Measurements from ENCODE around the gene PSME3IP1.
"Not testable (repeated sequence)": the region's sequence is repeated elsewhere in the genome, so short reads cannot be mapped to it uniquely, and the experiment has no call there.

The PSME3IP1 gene

GRCh38 chr16:57123216-57123973 is 62.4 kb downstream of the PSME3IP1 start:
- DNase-seq: no peak

- no peak for DNase-seq
Observed at GRCh38 chr16:57118461-57119084, 67.3 kb downstream of the PSME3IP1 start.

GRCh38 chr16:57115514-57116182 is 70.2 kb downstream of the PSME3IP1 start:
- DNase-seq: no peak

GRCh38 chr16:57115168-57115513 is 70.7 kb downstream of the PSME3IP1 start:
- no peak for DNase-seq

- DNase-seq: no peak
Observed at GRCh38 chr16:57113664-57114063, 72.2 kb downstream of the PSME3IP1 start.

GRCh38 chr16:57113042-57113453 is 72.8 kb downstream of the PSME3IP1 start:
- no peak for DNase-seq

GRCh38 chr16:57112403-57113041 is 73.3 kb downstream of the PSME3IP1 start:
- DNase-seq: no peak

GRCh38 chr16:57111420-57111819 is 74.4 kb downstream of the PSME3IP1 start:
- DNase-seq: no peak

- no peak for DNase-seq
Observed at GRCh38 chr16:57110937-57111336, 74.9 kb downstream of the PSME3IP1 start.

GRCh38 chr16:57109259-57110105 is 76.4 kb downstream of the PSME3IP1 start:
- DNase-seq: not testable (repeated sequence)

- no peak for DNase-seq
Observed at GRCh38 chr16:57108432-57108831, 77.4 kb downstream of the PSME3IP1 start.

- DNase-seq: no peak
Observed at GRCh38 chr16:57107321-57107922, 78.4 kb downstream of the PSME3IP1 start.

- DNase-seq: no peak
Observed at GRCh38 chr16:57106767-57107166, 79.1 kb downstream of the PSME3IP1 start.

GRCh38 chr16:57105184-57105583 is 80.7 kb downstream of the PSME3IP1 start:
- DNase-seq: no peak

- DNase-seq: no peak
Observed at GRCh38 chr16:57104706-57105105, 81.1 kb downstream of the PSME3IP1 start.

GRCh38 chr16:57102888-57103851 is 82.7 kb downstream of the PSME3IP1 start:
- no peak for DNase-seq
